ENCODE measurements around the gene TAF10.

- TF ChIP-seq CTCF (IDR thresholded peaks at IDR 0.05) (no peak), POLR2A (IDR thresholded peaks at IDR 0.05) (no peak)
Measured at GRCh38 chr11:6569706-6570105, 42.3 kb downstream of the TAF10 start.
